Measurements from ENCODE around the gene DIS3L2.

The DIS3L2 gene

GRCh38 chr2:232038251-232038880 lies 76.9 kb downstream of the DIS3L2 start:
- no peak overlapping the region for H3K27ac ChIP-seq (ENCODE audit: low read length)
- H3K9me3 ChIP-seq (ENCODE audit: insufficient read depth, low read length) = no peaks in the 10 kb centered on the region
- no peaks in the 10 kb centered on the region for H4K20me1 ChIP-seq (ENCODE audit: insufficient read depth, low read length)
- no peak overlapping the region for H2AFZ ChIP-seq (ENCODE audit: low read depth, low read length)
- no peaks in the 10 kb centered on the region for H3K79me2 ChIP-seq (ENCODE audit: low read length)
- no peak for TF ChIP-seq EZH2phosphoT487 (IDR thresholded peaks at IDR 0.05; ENCODE audit: low read depth)
- TF ChIP-seq, protein P1, sequence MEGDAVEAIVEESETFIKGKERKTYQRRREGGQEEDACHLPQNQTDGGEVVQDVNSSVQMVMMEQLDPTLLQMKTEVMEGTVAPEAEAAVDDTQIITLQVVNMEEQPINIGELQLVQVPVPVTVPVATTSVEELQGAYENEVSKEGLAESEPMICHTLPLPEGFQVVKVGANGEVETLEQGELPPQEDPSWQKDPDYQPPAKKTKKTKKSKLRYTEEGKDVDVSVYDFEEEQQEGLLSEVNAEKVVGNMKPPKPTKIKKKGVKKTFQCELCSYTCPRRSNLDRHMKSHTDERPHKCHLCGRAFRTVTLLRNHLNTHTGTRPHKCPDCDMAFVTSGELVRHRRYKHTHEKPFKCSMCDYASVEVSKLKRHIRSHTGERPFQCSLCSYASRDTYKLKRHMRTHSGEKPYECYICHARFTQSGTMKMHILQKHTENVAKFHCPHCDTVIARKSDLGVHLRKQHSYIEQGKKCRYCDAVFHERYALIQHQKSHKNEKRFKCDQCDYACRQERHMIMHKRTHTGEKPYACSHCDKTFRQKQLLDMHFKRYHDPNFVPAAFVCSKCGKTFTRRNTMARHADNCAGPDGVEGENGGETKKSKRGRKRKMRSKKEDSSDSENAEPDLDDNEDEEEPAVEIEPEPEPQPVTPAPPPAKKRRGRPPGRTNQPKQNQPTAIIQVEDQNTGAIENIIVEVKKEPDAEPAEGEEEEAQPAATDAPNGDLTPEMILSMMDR (IDR thresholded peaks at IDR 0.05; ENCODE audit: low read depth, low read length) = no peak
- no peak overlapping the region for H3K4me2 ChIP-seq (ENCODE audit: low read length)
- no peaks in the 10 kb centered on the region for H3K4me1 ChIP-seq (ENCODE audit: low read length)
- no peaks in the 10 kb centered on the region for H3K36me3 ChIP-seq (replicated peaks; ENCODE audit: low read depth, low read length)
- no peaks in the 10 kb centered on the region for H3K27me3 ChIP-seq (ENCODE audit: low read depth, low read length)
- H3K4me3 ChIP-seq (ENCODE audit: low read length) = no peak overlapping the region
- no peak overlapping the region for H3K9ac ChIP-seq (ENCODE audit: low read length)

- H3K9ac ChIP-seq (ENCODE audit: low read length) = no peak overlapping the region
- no peak overlapping the region for H3K27ac ChIP-seq (ENCODE audit: low read length)
- H2AFZ ChIP-seq (ENCODE audit: low read depth, low read length) = no peak overlapping the region
- no peaks in the 10 kb centered on the region for H3K9me3 ChIP-seq (ENCODE audit: insufficient read depth, low read length)
- no peak overlapping the region for H3K4me2 ChIP-seq (ENCODE audit: low read length)
- no peaks in the 10 kb centered on the region for H3K36me3 ChIP-seq (replicated peaks; ENCODE audit: low read depth, low read length)
- H4K20me1 ChIP-seq (ENCODE audit: insufficient read depth, low read length) = no peaks in the 10 kb centered on the region
- H3K4me3 ChIP-seq (ENCODE audit: low read length) = no peak overlapping the region
- no peaks in the 10 kb centered on the region for H3K4me1 ChIP-seq (ENCODE audit: low read length)
- no peaks in the 10 kb centered on the region for H3K79me2 ChIP-seq (ENCODE audit: low read length)
- TF ChIP-seq EZH2phosphoT487 (IDR thresholded peaks at IDR 0.05; ENCODE audit: low read depth) = no peak
- TF ChIP-seq, protein P1 (IDR thresholded peaks at IDR 0.05; ENCODE audit: low read depth, low read length) = no peak
- no peaks in the 10 kb centered on the region for H3K27me3 ChIP-seq (ENCODE audit: low read depth, low read length)
Observed at GRCh38 chr2:232038881-232039485, 77.5 kb downstream of the DIS3L2 start.

DNA sequence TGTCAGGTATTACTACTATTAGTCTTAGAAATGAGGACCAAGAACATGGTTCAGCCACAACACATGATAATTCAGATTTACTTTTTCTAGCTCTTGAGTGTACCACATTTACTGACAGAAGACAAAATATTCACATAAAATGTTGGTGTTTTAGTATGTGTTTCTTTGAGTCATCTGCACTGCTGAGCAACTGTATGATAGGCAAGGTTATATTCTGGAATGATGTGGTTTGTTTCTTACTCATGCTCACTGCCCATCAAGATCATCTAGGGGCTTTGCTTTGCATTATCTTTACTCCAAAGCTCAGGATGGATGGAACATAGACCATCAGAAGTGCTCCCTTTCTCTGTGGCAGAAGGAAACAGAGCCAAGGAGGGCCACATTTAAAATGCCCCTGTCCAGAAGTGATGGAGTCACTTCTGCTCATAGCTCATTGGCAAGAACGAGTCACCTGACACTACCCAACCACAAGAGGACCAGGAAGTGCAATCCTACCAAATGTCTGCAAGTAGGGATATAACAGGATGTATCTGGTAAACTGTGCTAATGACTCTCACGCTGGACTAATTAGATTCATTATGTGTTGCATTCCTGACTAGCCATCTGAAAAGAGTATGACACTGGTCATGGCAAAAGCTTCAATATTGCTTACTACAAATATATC lies 81.5 kb downstream of the DIS3L2 start:
- Histone ChIP-seq H3K9ac (ENCODE audit: low read length) (no peak overlapping the region), H3K79me2 (ENCODE audit: low read length) (no peaks in the 10 kb centered on the region), H3K27me3 (ENCODE audit: low read depth, low read length) (no peaks in the 10 kb centered on the region), H3K9me3 (ENCODE audit: insufficient read depth, low read length) (no peaks in the 10 kb centered on the region), H3K27ac (ENCODE audit: low read length) (no peak overlapping the region), H3K4me1 (ENCODE audit: low read length) (no peaks in the 10 kb centered on the region), H4K20me1 (ENCODE audit: insufficient read depth, low read length) (no peaks in the 10 kb centered on the region), H2AFZ (ENCODE audit: low read depth, low read length) (no peak overlapping the region), H3K4me3 (ENCODE audit: low read length) (no peak overlapping the region), H3K4me2 (ENCODE audit: low read length) (no peak overlapping the region), H3K36me3 (replicated peaks; ENCODE audit: low read depth, low read length) (no peaks in the 10 kb centered on the region)
- TF ChIP-seq, protein P1 (IDR thresholded peaks at IDR 0.05; ENCODE audit: low read depth, low read length) = no peak
- TF ChIP-seq EZH2phosphoT487 (IDR thresholded peaks at IDR 0.05; ENCODE audit: low read depth) = no peak

- Histone ChIP-seq H3K4me1 (ENCODE audit: low read length) (no peaks in the 10 kb centered on the region), H3K4me2 (ENCODE audit: low read length) (no peak overlapping the region), H3K36me3 (replicated peaks; ENCODE audit: low read depth, low read length) (no peaks in the 10 kb centered on the region), H3K79me2 (ENCODE audit: low read length) (no peaks in the 10 kb centered on the region), H3K9ac (ENCODE audit: low read length) (no peak overlapping the region), H3K27ac (ENCODE audit: low read length) (no peak overlapping the region), H4K20me1 (ENCODE audit: insufficient read depth, low read length) (no peaks in the 10 kb centered on the region), H3K4me3 (ENCODE audit: low read length) (no peak overlapping the region), H2AFZ (ENCODE audit: low read depth, low read length) (no peak overlapping the region), H3K27me3 (ENCODE audit: low read depth, low read length) (no peaks in the 10 kb centered on the region), H3K9me3 (ENCODE audit: insufficient read depth, low read length) (no peaks in the 10 kb centered on the region)
- no peak for TF ChIP-seq EZH2phosphoT487 (IDR thresholded peaks at IDR 0.05; ENCODE audit: low read depth)
- TF ChIP-seq, protein P1 (IDR thresholded peaks at IDR 0.05; ENCODE audit: low read depth, low read length) = no peak
Observed at GRCh38 chr2:232043966-232044365, 82.5 kb downstream of the DIS3L2 start.

Data from OCI-LY3 (cell line).